NCI-H524 (cell line): ENCODE measurements around the gene DNAI2.
A peak's percentile ranks its signal among the peaks of the same experiment; 100 is the strongest.

ENCODE experiments used
- DNase-seq, 2 experiments: peaks; one replicate each; lab custom pipeline; 2025; lab: John Stamatoyannopoulos, UW

Gene DNAI2

DNA sequence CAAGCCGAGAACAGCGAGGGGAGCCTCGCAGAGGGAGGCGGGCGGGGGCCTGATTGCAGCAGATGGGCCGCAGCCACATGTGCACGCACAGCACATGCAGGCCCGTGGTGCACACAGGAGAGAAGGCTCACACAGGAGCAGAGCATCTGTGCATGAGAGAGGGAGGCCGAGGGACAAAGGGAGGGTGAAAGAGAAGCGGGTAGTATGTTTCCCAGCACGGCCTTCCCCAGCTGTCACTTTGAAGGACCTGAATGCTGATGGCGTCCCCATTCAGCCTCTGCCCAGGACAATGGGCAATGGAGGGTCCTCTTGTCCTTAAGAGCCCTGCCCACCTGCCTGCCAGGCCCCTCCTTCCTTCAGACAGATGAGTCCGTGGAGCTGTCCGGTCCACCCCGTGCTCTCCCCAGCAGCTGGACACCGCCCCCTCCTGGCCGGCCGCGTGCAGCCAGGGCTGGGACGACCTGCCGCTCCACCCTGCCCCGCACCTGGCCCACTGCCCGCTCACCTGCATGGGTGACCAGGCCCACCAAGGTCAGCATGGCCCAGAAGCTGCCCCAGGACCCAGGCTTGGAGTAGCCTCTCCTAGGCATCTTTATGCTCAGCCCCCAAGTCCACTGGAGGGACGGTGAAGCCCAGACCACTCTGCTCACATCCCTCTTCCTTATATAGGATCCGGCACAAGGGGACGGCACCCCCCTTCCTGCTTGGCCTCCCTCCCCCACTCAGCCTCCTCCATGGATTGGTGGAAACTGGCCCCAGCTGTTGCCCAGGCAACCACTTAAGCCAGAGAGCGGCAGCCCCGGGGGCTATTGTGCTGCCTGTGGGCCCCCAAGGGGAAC lies 87.4 kb downstream of the DNAI2 start, which contains the start of gene BTBD17:
TSS of gene BTBD17 (minus strand) at position 639 of the 839 bp plus-strand sequence. CDS start at position 590, 49 bp downstream.
- peak; percentile 99 to 100 for DNase-seq

DNA sequence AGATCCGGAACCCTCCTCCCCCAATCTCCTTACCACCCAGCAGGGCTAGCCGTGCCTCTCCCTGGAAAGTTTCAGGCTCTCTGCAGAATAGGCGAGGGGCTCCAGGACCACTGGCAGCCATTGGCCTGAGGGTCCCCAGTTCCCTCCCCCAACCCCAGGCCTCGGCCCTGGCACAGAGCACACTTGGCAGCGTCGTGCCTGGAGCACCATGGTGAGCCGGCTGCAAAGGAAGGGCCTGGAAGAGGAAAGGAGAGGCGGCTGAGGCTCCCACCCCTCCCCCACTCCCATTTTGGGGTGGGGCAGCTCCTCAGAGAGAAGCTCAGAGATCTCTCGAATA lies 88.0 kb downstream of the DNAI2 start:
- no peak for DNase-seq

DNA sequence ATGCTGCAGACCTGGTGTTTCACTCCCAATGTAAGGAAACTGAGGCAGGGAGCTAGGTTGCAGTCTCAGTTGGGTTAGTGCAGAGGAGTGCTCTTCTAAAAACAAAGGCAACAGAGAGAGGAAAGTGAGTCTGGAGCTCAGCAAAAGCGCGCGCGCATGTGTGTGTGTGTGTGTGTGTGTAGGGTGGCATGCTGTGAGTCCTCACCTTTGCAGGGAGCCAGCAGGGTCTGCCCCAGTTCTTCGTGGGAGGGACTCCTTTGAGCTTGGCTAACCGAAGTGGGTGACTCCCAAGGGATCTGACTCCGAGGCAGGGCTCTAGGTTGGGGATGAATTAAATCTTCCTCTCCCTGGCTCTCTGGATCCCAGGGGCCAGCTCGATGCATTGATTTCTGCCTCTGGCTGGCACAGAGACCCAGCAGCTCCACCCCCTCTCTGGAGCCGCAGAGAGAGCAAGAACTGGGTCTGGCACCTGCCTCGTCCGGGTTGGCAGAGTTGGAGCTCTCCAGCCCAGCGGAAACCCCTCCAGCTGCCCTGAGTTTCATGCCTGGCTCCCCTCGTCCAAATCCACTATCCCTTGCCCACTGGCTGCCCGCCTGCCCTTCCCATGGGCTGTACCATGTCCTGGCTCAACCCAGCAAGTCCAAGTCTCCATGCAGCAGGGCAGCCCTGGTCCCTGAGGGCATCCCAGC lies 88.9 kb downstream of the DNAI2 start:
- DNase-seq: peak in 1 of 2 experiments; percentile 61
